GM12878 (cell line): ENCODE results near the gene CCL20. TPM values are rescaled to one million over a fixed set of nuclear protein-coding genes. Genes with fewer than 3 reads are reported as not detected.

Experiments
- ATAC-seq: fragments of 200-7000 bp; cut with Tn5 transposase; 3 replicates; pipeline ENCODE4 v1.9.1; 2020; ENCODE audit warnings: mild to moderate bottlenecking, moderate library complexity
- BruUV-seq: library from RNA; stranded (reverse); fragments of 400-500 nt; replicated peaks from 2 replicates; lab custom pipeline; 2021; lab: Mats Ljungman, UMichigan
- CTCF ChIA-PET: fragments of 300-600 bp; sonication (Branson Sonifier 250); formaldehyde crosslinking; extraction: SDS; loops from one replicate; lab custom pipeline; 2021; ENCODE audit warnings: inconsistent platforms; lab: Yijun Ruan, JAX
- POLR2A ChIA-PET: fragments of 350-600 bp; formaldehyde crosslinking; extraction: SDS; loops from one replicate; lab custom pipeline; 2021; ENCODE audit warnings: inconsistent platforms; lab: Charles Lee
- RAD21 ChIA-PET: fragments of 300-600 bp; sonication (Branson Sonifier 250); formaldehyde crosslinking; loops from one replicate; lab custom pipeline; 2023; ENCODE audit warnings: antibody characterized with exemption; ENCODE audit not compliant: unreplicated experiment; lab: Charles Lee
- SMC1A ChIA-PET: fragments of 300-600 bp; sonication (Branson Sonifier 250); formaldehyde crosslinking; loops from one replicate; lab custom pipeline; 2023; ENCODE audit not compliant: unreplicated experiment, uncharacterized antibody; lab: Charles Lee
- DNase-seq: peaks from one replicate; pipeline ENCODE4 v3.0.0-alpha.2; 2011; ENCODE audit warnings: low read depth, low spot score
- FAIRE-seq: peaks from 3 replicates; lab custom pipeline; 2011; peaks lifted over from hg19 to GRCh38; lab: Jason Lieb, UNC
- H2AFZ ChIP-seq: 2 replicates; pipeline ENCODE4 v1.6.0; 2011; ENCODE audit warnings: low read depth, low read length, control low read depth; ENCODE audit not compliant: control insufficient read depth
- H3K27ac ChIP-seq: 2 replicates; pipeline ENCODE4 v1.5.1; 2011; ENCODE audit warnings: control low read depth; ENCODE audit not compliant: control insufficient read depth, insufficient read depth
- H3K27me3 ChIP-seq, 2 experiments: replicated peaks in 1 of 2; 2 replicates each; pipeline versions ENCODE4 v1.6.0 to v1.6.1; 2011; ENCODE audit warnings: low read length in 1 of 2; ENCODE audit not compliant: control insufficient read depth in 2 of 2, insufficient read depth in 2 of 2
- H3K36me3 ChIP-seq, 2 experiments: 2 replicates each; pipeline ENCODE4 v1.5.1; 2011; ENCODE audit warnings: low read length in 1 of 2; ENCODE audit not compliant: control insufficient read depth in 2 of 2, insufficient read depth in 2 of 2
- H3K4me1 ChIP-seq: 2 replicates; pipeline ENCODE4 v1.6.1; 2011; ENCODE audit warnings: mild to moderate bottlenecking, low read length, moderate library complexity, mixed read lengths; ENCODE audit not compliant: control insufficient read depth, insufficient read depth
- H3K4me2 ChIP-seq: 2 replicates; pipeline ENCODE4 v1.6.0; 2011; ENCODE audit warnings: control low read depth; ENCODE audit not compliant: control insufficient read depth, insufficient read depth
- H3K4me3 ChIP-seq: fragments of 200-600 bp; sonication (generic); 2 replicates; pipeline ENCODE4 v1.5.1; 2016
- H3K79me2 ChIP-seq: 2 replicates; pipeline ENCODE4 v1.6.0; 2011; ENCODE audit warnings: low read length; ENCODE audit not compliant: control insufficient read depth, insufficient read depth
- H3K9ac ChIP-seq: 2 replicates; pipeline ENCODE4 v1.8.0; 2011; ENCODE audit warnings: low read length, control low read depth, mixed read lengths; ENCODE audit not compliant: control insufficient read depth, insufficient read depth
- H3K9me3 ChIP-seq: replicated peaks from 3 replicates; pipeline ENCODE4 v1.5.1; 2011; ENCODE audit warnings: mild to moderate bottlenecking, low read length; ENCODE audit not compliant: control insufficient read depth, insufficient read depth
- H4K20me1 ChIP-seq: 2 replicates; pipeline ENCODE4 v1.6.0; 2011; ENCODE audit not compliant: control insufficient read depth, insufficient read depth
- ESRRA ChIP-seq: IDR thresholded peaks from 2 replicates; pipeline ENCODE4 v1.6.1; 2012; ENCODE audit warnings: mild to moderate bottlenecking, low read length, improper control_type of control experiment
- EZH2 ChIP-seq: IDR thresholded peaks from 2 replicates; pipeline ENCODE4 v1.6.1; 2012; ENCODE audit warnings: low read depth, mild to moderate bottlenecking, control low read depth, inconsistent platforms, low read length, borderline replicate concordance; ENCODE audit not compliant: control insufficient read depth
- GATAD2B ChIP-seq: fragments of 450-650 bp; conservative IDR thresholded peaks from 2 replicates; pipeline ENCODE4 v1.6.1; 2017; ENCODE audit warnings: low read depth, mild to moderate bottlenecking, moderate library complexity
- HCFC1 ChIP-seq: fragments of 150-350 bp; IDR thresholded peaks from 2 replicates; pipeline ENCODE4 v1.6.1; 2014; ENCODE audit warnings: low read length
- NBN ChIP-seq: fragments of 450-650 bp; IDR thresholded peaks from 2 replicates; pipeline ENCODE4 v1.6.1; 2016
- NFXL1 ChIP-seq: fragments of 450-650 bp; IDR thresholded peaks from 2 replicates; pipeline ENCODE4 v1.6.1; 2017; ENCODE audit warnings: antibody characterized with exemption, mild to moderate bottlenecking, borderline replicate concordance
- POLR2AphosphoS5 ChIP-seq: IDR thresholded peaks from 2 replicates; pipeline ENCODE4 v1.6.1; 2011; ENCODE audit warnings: mild to moderate bottlenecking, low read length, inconsistent platforms
- SIN3A ChIP-seq: IDR thresholded peaks from 2 replicates; pipeline ENCODE4 v1.6.1; 2012; ENCODE audit warnings: low read depth, low read length, improper control_type of control experiment
- SP1 ChIP-seq: IDR thresholded peaks from one replicate; pipeline ENCODE4 v1.6.1; 2011; ENCODE audit warnings: low read depth, low read length
- STAT1 ChIP-seq: fragments of 450-650 bp; conservative IDR thresholded peaks from 2 replicates; pipeline ENCODE4 v1.6.1; 2014; ENCODE audit warnings: antibody characterized with exemption, mild to moderate bottlenecking
- ZNF217 ChIP-seq: fragments of 450-650 bp; IDR thresholded peaks from 2 replicates; pipeline ENCODE4 v1.6.1; 2017; ENCODE audit warnings: antibody characterized with exemption, mild to moderate bottlenecking
- WGBS: methylation state at CpG from one replicate; pipeline ENCODE4 v1.1.6; 2016; ENCODE audit warnings: low lambda C conversion rate; ENCODE audit not compliant: insufficient replicate concordance, insufficient coverage; ENCODE audit errors: missing lambda C conversion rate; 5-methylcytosine and 5-hydroxymethylcytosine counted together
- in situ Hi-C: fragments of 300-500 bp; cut with MboI; formaldehyde crosslinking; loops from 9 replicates; pipeline ENCODE4 v1.14.3; 2018; ENCODE audit warnings: mixed read lengths
- intact Hi-C: fragments of 100-400 bp; cut with micrococcal nuclease; formaldehyde crosslinking; loops from one replicate; pipeline ENCODE4 v1.14.2; 2022; ENCODE audit not compliant: unreplicated experiment
- polyA plus RNA-seq, 11 experiments: library from polyadenylated mRNA; depleted of rRNA in 4 of 11; unstranded in 6 of 11; stranded (reverse) in 5 of 11; fragments of >200 nt; fragmentation: Nextera tagmentation in 4 of 11; fragmentation: Illumina TruSeq in 1 of 11; extraction: Ambion mirVana in 4 of 11; extraction: Trizol in 1 of 11; gene quantifications; 1 replicate in 1 of 11; 2 replicates in 10 of 11; pipeline versions ENCODE4 v1.2.1 to v1.2.3, GENCODE V29; 2011 to 2016; ENCODE audit warnings: inconsistent platforms in 2 of 11, missing spikeins in 2 of 11, low read depth in 1 of 11
- total RNA-seq, 4 experiments: library from RNA; depleted of rRNA in 3 of 4; stranded (reverse); fragments of >200 nt in 3 of 4; fragmentation: Illumina TruSeq in 1 of 4; extraction: Trizol in 1 of 4; gene quantifications; 2 replicates each; pipeline versions ENCODE4 v1.2.1 to v1.2.3, GENCODE V29; 2013 to 2021
- TF ChIP-seq, protein P1 (sequence below), 3 experiments: IDR thresholded peaks in 2 of 3; conservative IDR thresholded peaks in 1 of 3; 2 replicates each; pipeline ENCODE4 v1.5.1; 2011; ENCODE audit warnings: low read depth in 3 of 3, low read length in 3 of 3, mild to moderate bottlenecking in 3 of 3, control low read depth in 2 of 3, moderate library complexity in 2 of 3, inconsistent platforms in 1 of 3, mixed read lengths in 1 of 3; ENCODE audit not compliant: control insufficient read depth in 2 of 3, insufficient read depth in 1 of 3; ENCODE audit errors: extremely low read depth in 1 of 3
- TF ChIP-seq, protein P2 (sequence below): fragments of 150-350 bp; IDR thresholded peaks from 2 replicates; pipeline ENCODE4 v1.6.1; 2014; ENCODE audit warnings: mild to moderate bottlenecking, low read depth, low read length

Gene CCL20
- total and polyA plus RNA-seq, 10 of the 15 experiments (the other 5 are each of a cell fraction or from before 2014, with no cell fraction given): 5.5 to 35.7 (median 15.6) TPM

DNA sequence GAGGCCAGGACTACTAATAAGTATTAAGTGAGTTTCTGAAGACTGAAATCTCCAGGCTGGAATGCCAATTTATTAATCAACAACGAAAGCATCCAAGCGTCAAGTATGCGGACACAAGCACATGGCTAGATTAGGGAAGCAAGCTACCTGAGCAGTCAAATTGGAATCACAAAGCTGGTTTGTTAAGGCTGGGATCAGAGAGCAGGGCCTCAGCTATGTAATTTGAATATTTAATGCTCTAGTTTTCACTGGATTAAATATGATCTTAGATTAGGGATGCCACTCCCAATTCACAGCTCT is 5.7 kb downstream of the CCL20 start:
- H3K9ac ChIP-seq: no peak overlapping the region
- no peaks in the 10 kb centered on the region for H4K20me1 ChIP-seq
- no peaks in the 10 kb centered on the region for H3K9me3 ChIP-seq
- ATAC-seq (no peak), FAIRE-seq (no peak), DNase-seq (no peak)
- TF ChIP-seq ZNF217 (no peak), STAT1 (no peak), POLR2AphosphoS5 (no peak), NFXL1 (no peak), ESRRA (no peak)
- H3K4me1 ChIP-seq: no peaks in the 10 kb centered on the region
- BruUV-seq: no TSS peak
- ChIA-PET CTCF (interaction anchor here (0.9 to 1.4 kb wide), 9 partner anchors 19 to 161 kb away, joined by 3 to 4 read pairs (median 3); no protein-coding TSS in a partner anchor), POLR2A (interaction anchor here (1.1 kb wide), 1 partner anchor 34 kb away, joined by 4 read pairs; no protein-coding TSS in a partner anchor), SMC1A (interaction anchor here (1.0 to 1.6 kb wide), 8 partner anchors 10 to 44 kb away, joined by 3 to 8 read pairs (median 4); no protein-coding TSS in a partner anchor), RAD21 (interaction anchor here (1.3 to 1.4 kb wide), 3 partner anchors 20 to 43 kb away, joined by 3 to 6 read pairs (median 3); no protein-coding TSS in a partner anchor)
- no peak overlapping the region for H3K27ac ChIP-seq
- in situ Hi-C loops (no loop called here), intact Hi-C loops (no loop called here)
- H2AFZ ChIP-seq: no peak overlapping the region
- no peaks in the 10 kb centered on the region for H3K36me3 ChIP-seq
- no peaks in the 10 kb centered on the region for H3K79me2 ChIP-seq
- H3K4me3 ChIP-seq: no peak overlapping the region
- no peaks in the 10 kb centered on the region for H3K27me3 ChIP-seq
- WGBS: 100% methylated on average over 3 of the region's 3 CpGs
- no peak overlapping the region for H3K4me2 ChIP-seq

DNA sequence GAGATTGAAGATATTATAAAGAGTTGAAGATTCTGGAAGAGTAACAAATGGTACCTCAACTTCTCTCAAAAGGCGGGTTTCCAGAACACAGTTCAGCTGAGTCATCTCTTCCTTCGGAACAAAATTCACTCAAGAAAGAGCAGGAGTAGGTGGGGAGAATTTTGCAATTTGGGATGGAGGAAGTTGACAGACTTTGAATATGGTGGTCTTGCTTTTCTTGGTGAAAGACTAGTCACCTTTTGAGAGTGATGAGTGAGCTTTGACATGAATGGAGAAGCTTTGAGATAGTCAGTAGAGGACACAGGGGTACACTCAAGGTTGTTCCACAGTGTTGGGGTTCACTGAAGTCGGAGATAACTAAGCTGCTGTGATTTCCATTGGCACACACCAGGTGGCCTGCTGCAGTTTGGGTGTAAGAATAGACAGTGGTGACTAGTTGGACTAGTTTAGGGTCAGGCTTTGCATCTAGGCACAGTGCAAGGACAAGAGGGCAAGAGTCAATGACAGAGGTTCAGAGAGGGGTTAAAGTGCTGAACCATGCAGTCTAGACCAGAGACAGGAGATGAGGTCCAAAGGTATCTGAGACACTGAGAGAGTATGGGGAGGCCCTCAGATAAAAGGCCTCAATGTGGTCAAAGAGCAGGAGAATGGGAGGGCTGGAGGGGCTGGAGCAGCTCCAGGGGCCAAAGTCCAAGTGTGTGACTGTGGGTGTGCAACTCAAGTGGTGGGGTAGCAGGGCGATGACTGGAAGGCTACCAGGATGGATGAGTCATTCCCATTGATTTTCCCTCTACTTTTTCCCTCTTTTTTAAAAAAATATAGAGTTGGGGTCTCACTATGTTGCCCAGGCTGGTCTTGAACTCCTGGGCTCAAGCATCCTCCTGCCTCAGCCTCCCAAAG is 7.7 kb downstream of the CCL20 start:
- no TSS peak for BruUV-seq
- 36% methylated on average over 3 of the region's 4 CpGs for WGBS
- POLR2A ChIA-PET: interaction anchor here (0.6 to 1.1 kb wide), 2 partner anchors 18 to 38 kb away, joined by 3 to 5 read pairs; no protein-coding TSS in a partner anchor
- TF ChIP-seq SP1: no peak
- TF ChIP-seq GATAD2B: no peak
- TF ChIP-seq, protein P1, sequence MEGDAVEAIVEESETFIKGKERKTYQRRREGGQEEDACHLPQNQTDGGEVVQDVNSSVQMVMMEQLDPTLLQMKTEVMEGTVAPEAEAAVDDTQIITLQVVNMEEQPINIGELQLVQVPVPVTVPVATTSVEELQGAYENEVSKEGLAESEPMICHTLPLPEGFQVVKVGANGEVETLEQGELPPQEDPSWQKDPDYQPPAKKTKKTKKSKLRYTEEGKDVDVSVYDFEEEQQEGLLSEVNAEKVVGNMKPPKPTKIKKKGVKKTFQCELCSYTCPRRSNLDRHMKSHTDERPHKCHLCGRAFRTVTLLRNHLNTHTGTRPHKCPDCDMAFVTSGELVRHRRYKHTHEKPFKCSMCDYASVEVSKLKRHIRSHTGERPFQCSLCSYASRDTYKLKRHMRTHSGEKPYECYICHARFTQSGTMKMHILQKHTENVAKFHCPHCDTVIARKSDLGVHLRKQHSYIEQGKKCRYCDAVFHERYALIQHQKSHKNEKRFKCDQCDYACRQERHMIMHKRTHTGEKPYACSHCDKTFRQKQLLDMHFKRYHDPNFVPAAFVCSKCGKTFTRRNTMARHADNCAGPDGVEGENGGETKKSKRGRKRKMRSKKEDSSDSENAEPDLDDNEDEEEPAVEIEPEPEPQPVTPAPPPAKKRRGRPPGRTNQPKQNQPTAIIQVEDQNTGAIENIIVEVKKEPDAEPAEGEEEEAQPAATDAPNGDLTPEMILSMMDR (IDR thresholded peaks at IDR 0.05 in 2 of 3, conservative IDR thresholded peaks at IDR 0.05 in 1 of 3; ENCODE audit: control insufficient read depth in 2 of 3, extremely low read depth in 1 of 3, insufficient read depth in 1 of 3, low read depth in 3 of 3, low read length in 3 of 3): no peak
- no peak for TF ChIP-seq HCFC1
- no peak for TF ChIP-seq EZH2
- TF ChIP-seq NBN: no peak
- no peak for TF ChIP-seq SIN3A
- TF ChIP-seq, protein P2, sequence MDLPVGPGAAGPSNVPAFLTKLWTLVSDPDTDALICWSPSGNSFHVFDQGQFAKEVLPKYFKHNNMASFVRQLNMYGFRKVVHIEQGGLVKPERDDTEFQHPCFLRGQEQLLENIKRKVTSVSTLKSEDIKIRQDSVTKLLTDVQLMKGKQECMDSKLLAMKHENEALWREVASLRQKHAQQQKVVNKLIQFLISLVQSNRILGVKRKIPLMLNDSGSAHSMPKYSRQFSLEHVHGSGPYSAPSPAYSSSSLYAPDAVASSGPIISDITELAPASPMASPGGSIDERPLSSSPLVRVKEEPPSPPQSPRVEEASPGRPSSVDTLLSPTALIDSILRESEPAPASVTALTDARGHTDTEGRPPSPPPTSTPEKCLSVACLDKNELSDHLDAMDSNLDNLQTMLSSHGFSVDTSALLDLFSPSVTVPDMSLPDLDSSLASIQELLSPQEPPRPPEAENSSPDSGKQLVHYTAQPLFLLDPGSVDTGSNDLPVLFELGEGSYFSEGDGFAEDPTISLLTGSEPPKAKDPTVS: no peak

More for the DNA sequence above, 7.7 kb downstream of the CCL20 start:
- H3K9ac ChIP-seq: no peak overlapping the region
- H3K36me3 ChIP-seq: no peaks in the 10 kb centered on the region
- ChIA-PET RAD21 (interaction anchor here (0.6 kb wide), 1 partner anchor 9 kb away, joined by 3 read pairs; no protein-coding TSS in a partner anchor), CTCF (interaction anchor here (1.1 to 1.7 kb wide), 2 partner anchors 12 to 15 kb away, joined by 3 to 4 read pairs; no protein-coding TSS in a partner anchor), SMC1A (interaction anchor here (0.7 to 1.2 kb wide), 5 partner anchors 8 to 30 kb away, joined by 3 to 4 read pairs (median 3); no protein-coding TSS in a partner anchor)
- H2AFZ ChIP-seq: no peak overlapping the region
- H3K27ac ChIP-seq: no peak overlapping the region
- no peak for FAIRE-seq
- DNase-seq: no peak
- no peaks in the 10 kb centered on the region for H3K4me1 ChIP-seq
- in situ Hi-C loops: no loop called here
- no peaks in the 10 kb centered on the region for H4K20me1 ChIP-seq
- intact Hi-C loops: no loop called here
- no peaks in the 10 kb centered on the region for H3K27me3 ChIP-seq
- H3K79me2 ChIP-seq: no peaks in the 10 kb centered on the region
- no peak overlapping the region for H3K4me3 ChIP-seq
- H3K4me2 ChIP-seq: no peak overlapping the region
- no peak for ATAC-seq
- H3K9me3 ChIP-seq: no peaks in the 10 kb centered on the region
